Measurements from ENCODE around the gene PITPNM3. TPM values are rescaled to one million over a fixed set of nuclear protein-coding genes. Genes with fewer than 3 reads are reported as not detected.

The PITPNM3 gene
- total RNA-seq, 1 donor from 2014 or later = 1.3 TPM

- no peak for DNase-seq (ENCODE audit: low read depth)
- TF ChIP-seq CTCF (conservative IDR thresholded peaks at IDR 0.05; ENCODE audit: low read depth, low read length) = no peak
- H3K4me3 ChIP-seq (ENCODE audit: low read depth, low read length) = no peak overlapping the region
Observed at GRCh38 chr17:6415616-6416015, 140.7 kb downstream of the PITPNM3 start.

GRCh38 chr17:6413065-6413464 is 143.3 kb downstream of the PITPNM3 start:
- peak; percentile 65 for TF ChIP-seq CTCF (conservative IDR thresholded peaks at IDR 0.05; ENCODE audit: low read depth, low read length)

GRCh38 chr17:6408735-6409134 is 147.6 kb downstream of the PITPNM3 start:
- DNase-seq (ENCODE audit: low read depth) = no peak
- TF ChIP-seq CTCF (conservative IDR thresholded peaks at IDR 0.05; ENCODE audit: low read depth, low read length) = no peak
- no peak overlapping the region for H3K4me3 ChIP-seq (ENCODE audit: low read depth, low read length)

More at GRCh38 chr17:6413065-6413464, 143.3 kb downstream of the PITPNM3 start:
- no peak overlapping the region for H3K4me3 ChIP-seq (ENCODE audit: low read depth, low read length)
- DNase-seq (ENCODE audit: low read depth) = no peak

- TF ChIP-seq CTCF (conservative IDR thresholded peaks at IDR 0.05; ENCODE audit: low read depth, low read length) = no peak
- no peak for DNase-seq (ENCODE audit: low read depth)
- H3K4me3 ChIP-seq (ENCODE audit: low read depth, low read length) = no peak overlapping the region
Observed at GRCh38 chr17:6408276-6408675, 148.1 kb downstream of the PITPNM3 start.

- no peak overlapping the region for H3K4me3 ChIP-seq (ENCODE audit: low read depth, low read length)
- no peak for DNase-seq (ENCODE audit: low read depth)
- no peak for TF ChIP-seq CTCF (conservative IDR thresholded peaks at IDR 0.05; ENCODE audit: low read depth, low read length)
Observed at GRCh38 chr17:6402258-6402657, 154.1 kb downstream of the PITPNM3 start.

Other genes starting within 250 kb of the PITPNM3 start
- not detected in 2 replicates for gene AIPL1, start 121.4 kb downstream of the PITPNM3 start, total RNA-seq
- gene PIMREG, start 112.1 kb downstream of the PITPNM3 start, total RNA-seq = 65.1 and 74.3 TPM in 2 replicates
- 13.5 and 15.7 TPM in 2 replicates for gene KIAA0753, start 84.2 kb upstream of the PITPNM3 start, total RNA-seq
- gene TXNDC17, start 84.5 kb upstream of the PITPNM3 start, total RNA-seq = 351 and 501 TPM in 2 replicates
- gene MED31, start 95.0 kb upstream of the PITPNM3 start, total RNA-seq = 10.1 and 23.9 TPM in 2 replicates
- gene C17orf100, start 95.2 kb upstream of the PITPNM3 start, total RNA-seq = 0.22 and 1.2 TPM in 2 replicates
- not detected in 2 replicates for gene SLC13A5, start 156.8 kb upstream of the PITPNM3 start, total RNA-seq
- 0.06 TPM in 1 of 2 replicates, not detected in the other for gene XAF1, start 199.5 kb upstream of the PITPNM3 start, total RNA-seq
- gene FBXO39, start 219.7 kb upstream of the PITPNM3 start, total RNA-seq = not detected in 2 replicates